T-helper 17 cell (primary cell): Measurements from ENCODE around the gene GRK2. TPM values are rescaled to one million over a fixed set of nuclear protein-coding genes. Genes with fewer than 3 reads are reported as not detected.
"Not testable (repeated sequence)": the region's sequence is repeated elsewhere in the genome, so short reads cannot be mapped to it uniquely, and the experiment has no call there.

Experiments used
- ATAC-seq: fragments of 150-1000 bp; cut with Tn5 transposase; 2 replicates; pipeline ENCODE4 v1.10.0; 2021; ENCODE audit warnings: mild to moderate bottlenecking, moderate library complexity
- DNase-seq, 3 donors: peaks; one replicate each; pipeline versions ENCODE4 v3.0.0 to v3.0.0-alpha.2; 2020 to 2021
- H3K9me3 ChIP-seq: one replicate; pipeline ENCODE4 v1.7.0; 2013; ENCODE audit warnings: low read length, mild to moderate bottlenecking; ENCODE audit not compliant: control insufficient read depth, poor library complexity, severe bottlenecking
- H3K27ac Mint-ChIP-seq: one replicate; pipeline ENCODE4 v1.8.0; 2022; ENCODE audit warnings: mild to moderate bottlenecking, moderate library complexity, mixed read lengths
- H3K27me3 Mint-ChIP-seq: one replicate; pipeline ENCODE4 v1.8.0; 2022; ENCODE audit warnings: mixed read lengths
- H3K36me3 Mint-ChIP-seq: one replicate; pipeline ENCODE4 v1.8.0; 2022; ENCODE audit warnings: low read depth, mixed read lengths
- H3K4me1 Mint-ChIP-seq: one replicate; pipeline ENCODE4 v1.8.0; 2022; ENCODE audit warnings: mild to moderate bottlenecking, mixed read lengths
- H3K4me3 Mint-ChIP-seq: one replicate; pipeline ENCODE4 v1.8.0; 2022; ENCODE audit warnings: mild to moderate bottlenecking, moderate library complexity, mixed read lengths
- total RNA-seq, 4 donors: library from RNA in 2 of 4; stranded (reverse) in 2 of 4; gene quantifications; one replicate each; pipeline ENCODE4 v1.2.3 and lab custom pipeline; 2022 to 2026

The GRK2 gene
- total RNA-seq, result 100 to 1,000 TPM; 264 to 276 TPM
- 310 to 364 reads per million in 2 donors for total RNA-seq (lab: John Stamatoyannopoulos, UW)

- H3K27ac Mint-ChIP-seq, result peak within 1 kb of the TSS; percentile 97
- H3K27me3 Mint-ChIP-seq, result no peaks in the 10 kb centered on the region
Observed at GRCh38 chr11:67266449-67267187, at the start of gene GRK2. Gene GRK2 (plus strand): TSS chr11:67266473. CDS start chr11:67266700, 227 bp downstream.

GRCh38 chr11:67227726-67228125, 38.5 kb upstream of the GRK2 start:
- H3K9me3 ChIP-seq, result no peaks in the 10 kb centered on the region
- ATAC-seq (no peak), DNase-seq (no peak)
- H3K27me3 Mint-ChIP-seq, result no peaks in the 10 kb centered on the region
- H3K4me1 Mint-ChIP-seq, result peaks cover 4% of the 10 kb centered on the region
- no peak overlapping the region for H3K27ac Mint-ChIP-seq
- H3K4me3 Mint-ChIP-seq, result no peak overlapping the region
- H3K36me3 Mint-ChIP-seq, result no peaks in the 10 kb centered on the region

More at GRCh38 chr11:67266449-67267187, at the start of gene GRK2:
- DNase-seq (peak in 2 of 3 donors; percentile 45 to 50), ATAC-seq (peak; percentile 45)
- H3K9me3 ChIP-seq, result no peaks in the 10 kb centered on the region
- peak within 1 kb of the TSS; percentile 98 for H3K4me3 Mint-ChIP-seq
- peaks cover 65% of the 10 kb centered on the region for H3K4me1 Mint-ChIP-seq
- peaks cover 12% of the 10 kb centered on the region for H3K36me3 Mint-ChIP-seq

GRCh38 chr11:67230406-67230805, 35.9 kb upstream of the GRK2 start:
- no peak overlapping the region for H3K27ac Mint-ChIP-seq
- H3K9me3 ChIP-seq, result no peaks in the 10 kb centered on the region
- no peak overlapping the region for H3K4me3 Mint-ChIP-seq
- no peak for DNase-seq
- no peaks in the 10 kb centered on the region for H3K27me3 Mint-ChIP-seq
- peaks cover 4% of the 10 kb centered on the region for H3K36me3 Mint-ChIP-seq
- peak; percentile 30 for ATAC-seq
- H3K4me1 Mint-ChIP-seq, result peaks cover 13% of the 10 kb centered on the region

- no peaks in the 10 kb centered on the region for H3K9me3 ChIP-seq
- no peak for DNase-seq
- peaks cover 13% of the 10 kb centered on the region for H3K4me1 Mint-ChIP-seq
- H3K4me3 Mint-ChIP-seq, result no peak overlapping the region
- ATAC-seq, result no peak
- no peaks in the 10 kb centered on the region for H3K27me3 Mint-ChIP-seq
- H3K27ac Mint-ChIP-seq, result no peak overlapping the region
- peaks cover 4% of the 10 kb centered on the region for H3K36me3 Mint-ChIP-seq
Observed at GRCh38 chr11:67230886-67231285, 35.4 kb upstream of the GRK2 start.

GRCh38 chr11:67233584-67234190, 32.6 kb upstream of the GRK2 start:
- H3K9me3 ChIP-seq, result no peaks in the 10 kb centered on the region
- Mint-ChIP-seq H3K27me3 (no peaks in the 10 kb centered on the region), H3K4me3 (no peak overlapping the region), H3K36me3 (peaks cover 4% of the 10 kb centered on the region), H3K27ac (peak overlapping the region; percentile 84), H3K4me1 (peaks cover 11% of the 10 kb centered on the region)
- DNase-seq (no peak), ATAC-seq (peak; percentile 55)

GRCh38 chr11:67234571-67234970, 31.7 kb upstream of the GRK2 start:
- not testable (repeated sequence) for H3K9me3 ChIP-seq, H3K27me3 Mint-ChIP-seq, H3K36me3 Mint-ChIP-seq, ATAC-seq, DNase-seq
- Mint-ChIP-seq H3K4me1 (peaks cover 20% of the 10 kb centered on the region), H3K27ac (peak overlapping the region; percentile 84), H3K4me3 (peak overlapping the region; percentile 39)

- no peak overlapping the region for H3K27ac Mint-ChIP-seq
- peaks cover 7% of the 10 kb centered on the region for H3K36me3 Mint-ChIP-seq
- H3K27me3 Mint-ChIP-seq, result no peaks in the 10 kb centered on the region
- peaks cover 41% of the 10 kb centered on the region for H3K4me1 Mint-ChIP-seq
- no peaks in the 10 kb centered on the region for H3K9me3 ChIP-seq
- ATAC-seq (no peak), DNase-seq (no peak)
- no peak overlapping the region for H3K4me3 Mint-ChIP-seq
Observed at GRCh38 chr11:67237574-67237973, 28.7 kb upstream of the GRK2 start.

GRCh38 chr11:67238894-67239782, 27.1 kb upstream of the GRK2 start:
- no peaks in the 10 kb centered on the region for H3K9me3 ChIP-seq
- ATAC-seq (no peak), DNase-seq (no peak)
- Mint-ChIP-seq H3K36me3 (peaks cover 6% of the 10 kb centered on the region), H3K4me3 (peak overlapping the region; percentile 99), H3K4me1 (peaks cover 44% of the 10 kb centered on the region), H3K27ac (peak overlapping the region; percentile 100), H3K27me3 (no peaks in the 10 kb centered on the region)

GRCh38 chr11:67239783-67240575, 26.3 kb upstream of the GRK2 start:
- Mint-ChIP-seq H3K27me3 (no peaks in the 10 kb centered on the region), H3K4me3 (peak overlapping the region; percentile 99), H3K4me1 (peaks cover 45% of the 10 kb centered on the region), H3K27ac (peak overlapping the region; percentile 100), H3K36me3 (peaks cover 6% of the 10 kb centered on the region)
- ATAC-seq, result peak; percentile 87
- peak; percentile 91 to 95 (median 92) for DNase-seq
- no peaks in the 10 kb centered on the region for H3K9me3 ChIP-seq

GRCh38 chr11:67240576-67241389, 25.5 kb upstream of the GRK2 start:
- peak overlapping the region; percentile 99 for H3K4me3 Mint-ChIP-seq
- ATAC-seq (peak; percentile 62), DNase-seq (peak; percentile 66 to 80 (median 76))
- H3K36me3 Mint-ChIP-seq, result peaks cover 10% of the 10 kb centered on the region
- H3K27me3 Mint-ChIP-seq, result no peaks in the 10 kb centered on the region
- peak overlapping the region; percentile 100 for H3K27ac Mint-ChIP-seq
- H3K4me1 Mint-ChIP-seq, result peaks cover 51% of the 10 kb centered on the region
- no peaks in the 10 kb centered on the region for H3K9me3 ChIP-seq

GRCh38 chr11:67242548-67242947, 23.7 kb upstream of the GRK2 start:
- no peaks in the 10 kb centered on the region for H3K9me3 ChIP-seq
- ATAC-seq (no peak), DNase-seq (no peak)
- Mint-ChIP-seq H3K4me3 (peak overlapping the region; percentile 99), H3K27ac (peak overlapping the region; percentile 100), H3K36me3 (peaks cover 10% of the 10 kb centered on the region), H3K27me3 (no peaks in the 10 kb centered on the region), H3K4me1 (peaks cover 56% of the 10 kb centered on the region)

GRCh38 chr11:67243051-67243450, 23.2 kb upstream of the GRK2 start:
- peak overlapping the region; percentile 100 for H3K27ac Mint-ChIP-seq
- peak overlapping the region; percentile 99 for H3K4me3 Mint-ChIP-seq

More at GRCh38 chr11:67243051-67243450, 23.2 kb upstream of the GRK2 start:
- peaks cover 57% of the 10 kb centered on the region for H3K4me1 Mint-ChIP-seq
- no peak for DNase-seq
- no peaks in the 10 kb centered on the region for H3K9me3 ChIP-seq
- ATAC-seq, result no peak
- no peaks in the 10 kb centered on the region for H3K27me3 Mint-ChIP-seq
- peaks cover 10% of the 10 kb centered on the region for H3K36me3 Mint-ChIP-seq
